ENCODE measurements around the gene PLEKHD1. TPM values are rescaled to one million over a fixed set of nuclear protein-coding genes. Genes with fewer than 3 reads are reported as not detected.

The PLEKHD1 gene
- total RNA-seq, 4 donors from 2014 or later = 0.19 TPM; not detected in 3

GRCh38 chr14:69547701-69548348, 63.3 kb downstream of the PLEKHD1 start:
- H3K4me3 ChIP-seq = peak overlapping the region in 1 of 4 donors; percentile 40
- H3K9me3 ChIP-seq = no peaks in the 10 kb centered on the region
- WGBS, 2 donors = 21 to 35% methylated on average over 10 to 11 of the region's 46 CpGs

GRCh38 chr14:69548566-69548965, 64.0 kb downstream of the PLEKHD1 start:
- Histone ChIP-seq H3K27ac (no peak overlapping the region), H3K36me3 (no peaks in the 10 kb centered on the region), H3K9me3 (no peaks in the 10 kb centered on the region), H3K4me1 (peaks cover 0 to 12% (median 4%) of the 10 kb centered on the region in 3 donors), H3K27me3 (peaks cover 0 to 75% (median 0%) of the 10 kb centered on the region in 4 donors), H3K4me3 (no peak overlapping the region)
- DNase-seq = no peak
- intact Hi-C loops (cut with DNase I) = no loop called here
- no peak for TF ChIP-seq POLR2A (IDR thresholded peaks at IDR 0.05)
- WGBS, 2 donors = 78 to 91% methylated on average over 5 to 8 of the region's 8 CpGs

More at GRCh38 chr14:69547701-69548348, 63.3 kb downstream of the PLEKHD1 start:
- TF ChIP-seq POLR2A (IDR thresholded peaks at IDR 0.05) = no peak
- peak in 5 of 6 experiments; percentile 23 to 60 (median 50) for TF ChIP-seq CTCF (IDR thresholded peaks at IDR 0.05)
- H3K27ac ChIP-seq = no peak overlapping the region
- peaks cover 0 to 19% (median 11%) of the 10 kb centered on the region in 3 donors for H3K4me1 ChIP-seq
- H3K27me3 ChIP-seq = peaks cover 0 to 75% (median 0%) of the 10 kb centered on the region in 4 donors
- intact Hi-C loops (cut with DNase I) = no loop called here
- H3K36me3 ChIP-seq = no peaks in the 10 kb centered on the region
- no peak for DNase-seq

GRCh38 chr14:69551511-69551910, 67.0 kb downstream of the PLEKHD1 start:
- 80 to 100% methylated on average over 1 to 2 of the region's 2 CpGs for WGBS, 2 donors
- no peak overlapping the region for H3K27ac ChIP-seq
- no peaks in the 10 kb centered on the region for H3K36me3 ChIP-seq
- intact Hi-C loops (cut with DNase I) = no loop called here
- TF ChIP-seq POLR2A (IDR thresholded peaks at IDR 0.05) = no peak
- TF ChIP-seq CTCF (IDR thresholded peaks at IDR 0.05) = no peak
- H3K27me3 ChIP-seq = peaks cover 0 to 60% (median 0%) of the 10 kb centered on the region in 4 donors
- DNase-seq = no peak
- H3K9me3 ChIP-seq = no peaks in the 10 kb centered on the region
- H3K4me1 ChIP-seq = peaks cover 0 to 10% (median 4%) of the 10 kb centered on the region in 3 donors
- H3K4me3 ChIP-seq = no peak overlapping the region

- no peak for DNase-seq
- TF ChIP-seq CTCF (IDR thresholded peaks at IDR 0.05) = no peak
- TF ChIP-seq POLR2A (IDR thresholded peaks at IDR 0.05) = no peak
- WGBS, 2 donors = 13% methylated on average over 1 of the region's 1 CpG; no CpG with 5 or more reads in 1 of the 2 donors
- intact Hi-C loops (cut with DNase I) = no loop called here
- Histone ChIP-seq H3K4me1 (no peaks in the 10 kb centered on the region), H3K27ac (no peak overlapping the region), H3K4me3 (no peak overlapping the region), H3K27me3 (peaks cover 0 to 47% (median 0%) of the 10 kb centered on the region in 4 donors), H3K36me3 (no peaks in the 10 kb centered on the region), H3K9me3 (no peaks in the 10 kb centered on the region)
These were observed 68.7 kb downstream of the PLEKHD1 start for GRCh38 chr14:69553252-69553651.

GRCh38 chr14:69554500-69554899, 70.0 kb downstream of the PLEKHD1 start:
- no peak overlapping the region for H3K4me3 ChIP-seq
- no peaks in the 10 kb centered on the region for H3K36me3 ChIP-seq
- H3K4me1 ChIP-seq = peaks cover 0 to 2% (median 0%) of the 10 kb centered on the region in 3 donors
- DNase-seq = no peak
- peaks cover 0 to 38% (median 0%) of the 10 kb centered on the region in 4 donors for H3K27me3 ChIP-seq
- WGBS, 2 donors = 35 to 54% methylated on average over 3 to 4 of the region's 4 CpGs
- TF ChIP-seq POLR2A (IDR thresholded peaks at IDR 0.05) (no peak), CTCF (IDR thresholded peaks at IDR 0.05) (no peak)
- no peak overlapping the region for H3K27ac ChIP-seq
- intact Hi-C loops (cut with DNase I) = no loop called here
- H3K9me3 ChIP-seq = no peaks in the 10 kb centered on the region

All from esophagus squamous epithelium (tissue), 5 donors.